GM12878 (cell line): Measurements from ENCODE around the gene PPP1R14B. TPM values are rescaled to one million over a fixed set of nuclear protein-coding genes. Genes with fewer than 3 reads are reported as not detected.
A peak's percentile ranks its signal among the peaks of the same experiment; 100 is the strongest.

Experiments used
- ATF7 ChIP-seq: fragments of 450-650 bp; IDR thresholded peaks from 2 replicates; pipeline ENCODE4 v1.6.1; 2016; ENCODE audit warnings: low read depth, mild to moderate bottlenecking
- CEBPZ ChIP-seq: fragments of 150-350 bp; IDR thresholded peaks from 2 replicates; pipeline ENCODE4 v1.6.1; 2016; ENCODE audit warnings: low read depth, low read length
- EED ChIP-seq: sonication (generic); IDR thresholded peaks from 2 replicates; pipeline ENCODE4 v1.6.1; 2016; ENCODE audit warnings: antibody characterized with exemption, low read depth
- FOXM1 ChIP-seq: IDR thresholded peaks from 2 replicates; pipeline ENCODE4 v1.6.1; 2012; ENCODE audit warnings: low read depth, mild to moderate bottlenecking, inconsistent platforms, low read length, moderate library complexity
- HSF1 ChIP-seq: fragments of 150-350 bp; IDR thresholded peaks from 2 replicates; pipeline ENCODE4 v1.6.1; 2014; ENCODE audit warnings: mild to moderate bottlenecking, low read depth, low read length
- MEF2B ChIP-seq: fragments of 450-650 bp; IDR thresholded peaks from 2 replicates; pipeline ENCODE4 v1.6.1; 2018; ENCODE audit warnings: mild to moderate bottlenecking, moderate library complexity; ENCODE audit not compliant: partially characterized antibody, poor library complexity, severe bottlenecking
- MLLT1 ChIP-seq: fragments of 450-650 bp; IDR thresholded peaks from 2 replicates; pipeline ENCODE4 v1.6.1; 2016; ENCODE audit warnings: mild to moderate bottlenecking
- PAX5 ChIP-seq: IDR thresholded peaks from 2 replicates; pipeline ENCODE4 v1.6.1; 2011; ENCODE audit warnings: low read depth, low read length, borderline replicate concordance
- POLR2AphosphoS5 ChIP-seq: IDR thresholded peaks from 2 replicates; pipeline ENCODE4 v1.6.1; 2011; ENCODE audit warnings: mild to moderate bottlenecking, low read length, inconsistent platforms
- RCOR1 ChIP-seq: conservative IDR thresholded peaks from 2 replicates; pipeline ENCODE4 v1.6.1; 2012; ENCODE audit warnings: low read depth, low read length, improper control_type of control experiment
- REST ChIP-seq: IDR thresholded peaks from 2 replicates; pipeline ENCODE4 v1.6.1; 2012; ENCODE audit warnings: mild to moderate bottlenecking, low read depth, low read length
- RFX5 ChIP-seq: IDR thresholded peaks from 2 replicates; pipeline ENCODE4 v1.6.1; 2011; ENCODE audit warnings: low read depth, low read length, improper control_type of control experiment
- SP1 ChIP-seq: IDR thresholded peaks from one replicate; pipeline ENCODE4 v1.6.1; 2011; ENCODE audit warnings: low read depth, low read length
- SPI1 ChIP-seq: IDR thresholded peaks from 2 replicates; pipeline ENCODE4 v1.6.1; 2011; ENCODE audit warnings: low read depth, mild to moderate bottlenecking, low read length, moderate library complexity, borderline replicate concordance; ENCODE audit not compliant: insufficient read depth
- STAT3 ChIP-seq: IDR thresholded peaks from 2 replicates; pipeline ENCODE4 v1.6.1; 2011; ENCODE audit warnings: low read depth, low read length, improper control_type of control experiment
- TAF1 ChIP-seq: IDR thresholded peaks from 2 replicates; pipeline ENCODE4 v1.6.1; 2011; ENCODE audit warnings: mild to moderate bottlenecking, low read depth, low read length, borderline replicate concordance
- ZZZ3 ChIP-seq: IDR thresholded peaks from 2 replicates; pipeline ENCODE4 v1.6.1; 2011; ENCODE audit warnings: low read depth; ENCODE audit not compliant: control insufficient read depth, insufficient read length
- polyA plus RNA-seq, 11 experiments: library from polyadenylated mRNA; depleted of rRNA in 4 of 11; unstranded in 6 of 11; stranded (reverse) in 5 of 11; fragments of >200 nt; fragmentation: Nextera tagmentation in 4 of 11; fragmentation: Illumina TruSeq in 1 of 11; extraction: Ambion mirVana in 4 of 11; extraction: Trizol in 1 of 11; gene quantifications; 1 replicate in 1 of 11; 2 replicates in 10 of 11; pipeline versions ENCODE4 v1.2.1 to v1.2.3, GENCODE V29; 2011 to 2016; ENCODE audit warnings: inconsistent platforms in 2 of 11, missing spikeins in 2 of 11, low read depth in 1 of 11
- total RNA-seq, 4 experiments: library from RNA; depleted of rRNA in 3 of 4; stranded (reverse); fragments of >200 nt in 3 of 4; fragmentation: Illumina TruSeq in 1 of 4; extraction: Trizol in 1 of 4; gene quantifications; 2 replicates each; pipeline versions ENCODE4 v1.2.1 to v1.2.3, GENCODE V29; 2013 to 2021
- TF ChIP-seq, protein P1 (sequence below): IDR thresholded peaks from 2 replicates; pipeline ENCODE4 v1.6.1; 2011; ENCODE audit warnings: borderline replicate concordance, low read depth, mild to moderate bottlenecking, moderate library complexity, low read length; ENCODE audit not compliant: insufficient read depth, poor library complexity, severe bottlenecking

The PPP1R14B gene
- total and polyA plus RNA-seq, 10 of the 15 experiments (the other 5 are each of a cell fraction or from before 2014, with no cell fraction given) = 8.4 to 283 (median 124) TPM

DNA sequence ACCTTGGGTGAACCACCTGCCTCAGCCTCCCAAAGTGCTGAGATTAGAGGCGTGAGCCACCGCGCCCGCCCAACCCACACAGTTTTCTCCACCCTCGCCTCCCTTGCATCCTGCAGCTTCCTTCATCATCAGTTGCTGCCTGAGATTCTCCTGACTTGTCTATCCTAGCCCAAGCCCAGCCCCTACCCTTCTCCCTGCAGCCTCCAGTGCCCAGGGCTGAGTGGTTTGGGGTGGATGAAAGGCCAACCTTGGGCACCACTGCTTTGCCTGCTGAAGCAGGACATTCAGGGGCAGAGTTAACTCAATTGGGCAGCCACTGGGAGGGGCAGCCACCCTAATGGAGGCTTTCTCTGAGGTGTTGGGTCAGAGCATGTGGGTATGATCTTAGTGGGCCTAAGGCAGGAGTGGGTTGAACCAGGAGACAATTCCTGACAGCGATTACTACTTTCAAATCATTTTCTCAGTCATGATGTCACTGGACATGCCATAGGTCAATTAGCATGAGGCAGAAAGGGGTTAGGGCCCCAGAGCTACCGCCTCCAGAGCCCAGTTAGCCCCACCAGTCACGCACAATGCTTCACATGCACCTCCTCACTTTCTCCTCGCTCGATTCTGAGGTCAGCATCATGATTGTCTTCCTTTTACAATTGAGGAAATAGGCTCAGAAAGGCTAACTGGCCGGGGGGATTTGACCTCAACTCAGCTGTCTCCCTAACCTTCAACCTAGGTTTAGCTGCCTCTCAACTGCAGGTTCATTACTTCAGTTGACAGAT, 6.9 kb downstream of the PPP1R14B start (continued):
- TF ChIP-seq REST (no peak), SPI1 (peak; percentile 85), MEF2B (no peak), RFX5 (no peak), TAF1 (no peak), PAX5 (peak; percentile 78), RCOR1 (no peak), EED (0 out of 2 replicates have a peak, but pooled peaks have one; percentile 9), FOXM1 (no peak), ZZZ3 (no peak), MLLT1 (no peak), ATF7 (peak; percentile 71; the same call in 1 of the 2 replicates), POLR2AphosphoS5 (no peak), CEBPZ (no peak), STAT3 (no peak), SP1 (peak; percentile 33), HSF1 (no peak)
- TF ChIP-seq, protein P1, sequence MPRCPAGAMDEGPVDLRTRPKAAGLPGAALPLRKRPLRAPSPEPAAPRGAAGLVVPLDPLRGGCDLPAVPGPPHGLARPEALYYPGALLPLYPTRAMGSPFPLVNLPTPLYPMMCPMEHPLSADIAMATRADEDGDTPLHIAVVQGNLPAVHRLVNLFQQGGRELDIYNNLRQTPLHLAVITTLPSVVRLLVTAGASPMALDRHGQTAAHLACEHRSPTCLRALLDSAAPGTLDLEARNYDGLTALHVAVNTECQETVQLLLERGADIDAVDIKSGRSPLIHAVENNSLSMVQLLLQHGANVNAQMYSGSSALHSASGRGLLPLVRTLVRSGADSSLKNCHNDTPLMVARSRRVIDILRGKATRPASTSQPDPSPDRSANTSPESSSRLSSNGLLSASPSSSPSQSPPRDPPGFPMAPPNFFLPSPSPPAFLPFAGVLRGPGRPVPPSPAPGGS = no peak
